ENCODE data around the gene TRIM46. TPM values are rescaled to one million over a fixed set of nuclear protein-coding genes. Genes with fewer than 3 reads are reported as not detected.

Gene TRIM46
- total and polyA plus RNA-seq, 2 of the 13 experiments (the other 11 are each of a cell fraction or from before 2014, with no cell fraction given): 0.04 to 0.09 TPM

GRCh38 chr1:155167166-155168104 is 6.2 kb upstream of the TRIM46 start (continued):
- TF ChIP-seq TEAD3 (CRISPR knock-in tag; optimal IDR thresholded peaks at IDR 0.05; ENCODE audit: borderline replicate concordance) (peak; percentile 19), FOXO1 (CRISPR knock-in tag; IDR thresholded peaks at IDR 0.05) (0 out of 2 replicates have a peak, but pooled peaks have one; percentile 12), STAG1 (CRISPR knock-in tag; IDR thresholded peaks at IDR 0.05) (peak; percentile 98), SMC3 (IDR thresholded peaks at IDR 0.05; ENCODE audit: low read length) (peak; percentile 81), ATAD3A (CRISPR knock-in tag; IDR thresholded peaks at IDR 0.05) (no peak), ERF (CRISPR knock-in tag; IDR thresholded peaks at IDR 0.05) (0 out of 2 replicates have a peak, but pooled peaks have one; percentile 12), NR2F2 (IDR thresholded peaks at IDR 0.05; ENCODE audit: borderline replicate concordance, low read depth) (no peak), ZNF747 (CRISPR knock-in tag; IDR thresholded peaks at IDR 0.05; ENCODE audit: borderline replicate concordance) (peak; percentile 52; the same call in 1 of the 2 replicates), RAD21 (CRISPR knock-in tag; IDR thresholded peaks at IDR 0.05) (peak; percentile 97), CERS6 (CRISPR knock-in tag; IDR thresholded peaks at IDR 0.05) (no peak), TRIM24 (CRISPR knock-in tag; IDR thresholded peaks at IDR 0.05) (0 out of 2 replicates have a peak, but pooled peaks have one; percentile 25), ZNF770 (CRISPR knock-in tag; IDR thresholded peaks at IDR 0.05) (peak; percentile 50; the same call in 1 of the 2 replicates), ZNF501 (CRISPR knock-in tag; IDR thresholded peaks at IDR 0.05) (0 out of 2 replicates have a peak, but pooled peaks have one; percentile 32), ZNF337 (CRISPR knock-in tag; IDR thresholded peaks at IDR 0.05; ENCODE audit: borderline replicate concordance, low read depth) (no peak), SMAD1 (CRISPR knock-in tag; IDR thresholded peaks at IDR 0.05; ENCODE audit: borderline replicate concordance, low read depth) (no peak), THRA (CRISPR knock-in tag; IDR thresholded peaks at IDR 0.05; ENCODE audit: borderline replicate concordance) (peak; percentile 42; the same call in 1 of the 2 replicates), XRCC5 (optimal IDR thresholded peaks at IDR 0.05; ENCODE audit: low read length) (peak; percentile 76), ZNF605 (CRISPR knock-in tag; IDR thresholded peaks at IDR 0.05) (0 out of 2 replicates have a peak, but pooled peaks have one; percentile 29), ZNF776 (CRISPR knock-in tag; IDR thresholded peaks at IDR 0.05) (peak; percentile 44; the same call in 1 of the 2 replicates), NR2F1 (CRISPR knock-in tag; IDR thresholded peaks at IDR 0.05) (peak in 1 of 2 experiments; percentile 37; a peak in 1 of 4 replicates), ZBTB8A (CRISPR knock-in tag; IDR thresholded peaks at IDR 0.05; ENCODE audit: borderline replicate concordance, low read depth) (no peak)
